GM12878 (cell line): Measurements from ENCODE around the gene COPZ1. TPM values are rescaled to one million over a fixed set of nuclear protein-coding genes. Genes with fewer than 3 reads are reported as not detected.
"Not testable (repeated sequence)": the region's sequence is repeated elsewhere in the genome, so short reads cannot be mapped to it uniquely, and the experiment has no call there.

Experiments
- ATAC-seq: fragments of 200-7000 bp; cut with Tn5 transposase; 3 replicates; pipeline ENCODE4 v1.9.1; 2020; ENCODE audit warnings: mild to moderate bottlenecking, moderate library complexity
- BruUV-seq: library from RNA; stranded (reverse); fragments of 400-500 nt; replicated peaks from 2 replicates; lab custom pipeline; 2021; lab: Mats Ljungman, UMichigan
- CTCF ChIA-PET: fragments of 300-600 bp; sonication (Branson Sonifier 250); formaldehyde crosslinking; extraction: SDS; loops from one replicate; lab custom pipeline; 2021; ENCODE audit warnings: inconsistent platforms; lab: Yijun Ruan, JAX
- POLR2A ChIA-PET: fragments of 350-600 bp; formaldehyde crosslinking; extraction: SDS; loops from one replicate; lab custom pipeline; 2021; ENCODE audit warnings: inconsistent platforms; lab: Charles Lee
- RAD21 ChIA-PET: fragments of 300-600 bp; sonication (Branson Sonifier 250); formaldehyde crosslinking; loops from one replicate; lab custom pipeline; 2023; ENCODE audit warnings: antibody characterized with exemption; ENCODE audit not compliant: unreplicated experiment; lab: Charles Lee
- SMC1A ChIA-PET: fragments of 300-600 bp; sonication (Branson Sonifier 250); formaldehyde crosslinking; loops from one replicate; lab custom pipeline; 2023; ENCODE audit not compliant: unreplicated experiment, uncharacterized antibody; lab: Charles Lee
- DNase-seq: peaks from one replicate; pipeline ENCODE4 v3.0.0-alpha.2; 2011; ENCODE audit warnings: low read depth, low spot score
- FAIRE-seq: peaks from 3 replicates; lab custom pipeline; 2011; peaks lifted over from hg19 to GRCh38; lab: Jason Lieb, UNC
- H2AFZ ChIP-seq: 2 replicates; pipeline ENCODE4 v1.6.0; 2011; ENCODE audit warnings: low read depth, low read length, control low read depth; ENCODE audit not compliant: control insufficient read depth
- H3K27ac ChIP-seq: 2 replicates; pipeline ENCODE4 v1.5.1; 2011; ENCODE audit warnings: control low read depth; ENCODE audit not compliant: control insufficient read depth, insufficient read depth
- H3K27me3 ChIP-seq, 2 experiments: replicated peaks in 1 of 2; 2 replicates each; pipeline versions ENCODE4 v1.6.0 to v1.6.1; 2011; ENCODE audit warnings: low read length in 1 of 2; ENCODE audit not compliant: control insufficient read depth in 2 of 2, insufficient read depth in 2 of 2
- H3K36me3 ChIP-seq, 2 experiments: 2 replicates each; pipeline ENCODE4 v1.5.1; 2011; ENCODE audit warnings: low read length in 1 of 2; ENCODE audit not compliant: control insufficient read depth in 2 of 2, insufficient read depth in 2 of 2
- H3K4me1 ChIP-seq: 2 replicates; pipeline ENCODE4 v1.6.1; 2011; ENCODE audit warnings: mild to moderate bottlenecking, low read length, moderate library complexity, mixed read lengths; ENCODE audit not compliant: control insufficient read depth, insufficient read depth
- H3K4me2 ChIP-seq: 2 replicates; pipeline ENCODE4 v1.6.0; 2011; ENCODE audit warnings: control low read depth; ENCODE audit not compliant: control insufficient read depth, insufficient read depth
- H3K4me3 ChIP-seq: fragments of 200-600 bp; sonication (generic); 2 replicates; pipeline ENCODE4 v1.5.1; 2016
- H3K79me2 ChIP-seq: 2 replicates; pipeline ENCODE4 v1.6.0; 2011; ENCODE audit warnings: low read length; ENCODE audit not compliant: control insufficient read depth, insufficient read depth
- H3K9ac ChIP-seq: 2 replicates; pipeline ENCODE4 v1.8.0; 2011; ENCODE audit warnings: low read length, control low read depth, mixed read lengths; ENCODE audit not compliant: control insufficient read depth, insufficient read depth
- H3K9me3 ChIP-seq: replicated peaks from 3 replicates; pipeline ENCODE4 v1.5.1; 2011; ENCODE audit warnings: mild to moderate bottlenecking, low read length; ENCODE audit not compliant: control insufficient read depth, insufficient read depth
- H4K20me1 ChIP-seq: 2 replicates; pipeline ENCODE4 v1.6.0; 2011; ENCODE audit not compliant: control insufficient read depth, insufficient read depth
- ATF7 ChIP-seq: fragments of 450-650 bp; IDR thresholded peaks from 2 replicates; pipeline ENCODE4 v1.6.1; 2016; ENCODE audit warnings: low read depth, mild to moderate bottlenecking
- BRCA1 ChIP-seq: IDR thresholded peaks from 2 replicates; pipeline ENCODE4 v1.6.1; 2011; ENCODE audit warnings: low read depth, low read length, improper control_type of control experiment
- E2F4 ChIP-seq: IDR thresholded peaks from 2 replicates; pipeline ENCODE4 v1.6.1; 2012; ENCODE audit warnings: low read depth, low read length, improper control_type of control experiment
- ESRRA ChIP-seq: IDR thresholded peaks from 2 replicates; pipeline ENCODE4 v1.6.1; 2012; ENCODE audit warnings: mild to moderate bottlenecking, low read length, improper control_type of control experiment
- FOXM1 ChIP-seq: IDR thresholded peaks from 2 replicates; pipeline ENCODE4 v1.6.1; 2012; ENCODE audit warnings: low read depth, mild to moderate bottlenecking, inconsistent platforms, low read length, moderate library complexity
- HCFC1 ChIP-seq: fragments of 150-350 bp; IDR thresholded peaks from 2 replicates; pipeline ENCODE4 v1.6.1; 2014; ENCODE audit warnings: low read length
- MEF2B ChIP-seq: fragments of 450-650 bp; IDR thresholded peaks from 2 replicates; pipeline ENCODE4 v1.6.1; 2018; ENCODE audit warnings: mild to moderate bottlenecking, moderate library complexity; ENCODE audit not compliant: partially characterized antibody, poor library complexity, severe bottlenecking
- MTA3 ChIP-seq: IDR thresholded peaks from 2 replicates; pipeline ENCODE4 v1.6.1; 2012; ENCODE audit warnings: low read length, inconsistent platforms, borderline replicate concordance
- NR2C1 ChIP-seq: fragments of 450-650 bp; IDR thresholded peaks from 2 replicates; pipeline ENCODE4 v1.6.1; 2017; ENCODE audit warnings: antibody characterized with exemption, mild to moderate bottlenecking, moderate library complexity
- SMAD5 ChIP-seq: IDR thresholded peaks from 2 replicates; pipeline ENCODE4 v1.6.1; 2016; ENCODE audit warnings: antibody characterized with exemption, low read depth
- TBL1XR1 ChIP-seq: IDR thresholded peaks from 2 replicates; pipeline ENCODE4 v1.6.1; 2012; ENCODE audit warnings: low read depth, low read length, improper control_type of control experiment
- USF2 ChIP-seq: IDR thresholded peaks from 2 replicates; pipeline ENCODE4 v1.6.1; 2011; ENCODE audit warnings: low read depth, low read length, improper control_type of control experiment, borderline replicate concordance
- WGBS: methylation state at CpG from one replicate; pipeline ENCODE4 v1.1.6; 2016; ENCODE audit warnings: low lambda C conversion rate; ENCODE audit not compliant: insufficient replicate concordance, insufficient coverage; ENCODE audit errors: missing lambda C conversion rate; 5-methylcytosine and 5-hydroxymethylcytosine counted together
- in situ Hi-C: fragments of 300-500 bp; cut with MboI; formaldehyde crosslinking; loops from 9 replicates; pipeline ENCODE4 v1.14.3; 2018; ENCODE audit warnings: mixed read lengths
- intact Hi-C: fragments of 100-400 bp; cut with micrococcal nuclease; formaldehyde crosslinking; loops from one replicate; pipeline ENCODE4 v1.14.2; 2022; ENCODE audit not compliant: unreplicated experiment
- polyA plus RNA-seq, 11 experiments: library from polyadenylated mRNA; depleted of rRNA in 4 of 11; unstranded in 6 of 11; stranded (reverse) in 5 of 11; fragments of >200 nt; fragmentation: Nextera tagmentation in 4 of 11; fragmentation: Illumina TruSeq in 1 of 11; extraction: Ambion mirVana in 4 of 11; extraction: Trizol in 1 of 11; gene quantifications; 1 replicate in 1 of 11; 2 replicates in 10 of 11; pipeline versions ENCODE4 v1.2.1 to v1.2.3, GENCODE V29; 2011 to 2016; ENCODE audit warnings: inconsistent platforms in 2 of 11, missing spikeins in 2 of 11, low read depth in 1 of 11
- total RNA-seq, 4 experiments: library from RNA; depleted of rRNA in 3 of 4; stranded (reverse); fragments of >200 nt in 3 of 4; fragmentation: Illumina TruSeq in 1 of 4; extraction: Trizol in 1 of 4; gene quantifications; 2 replicates each; pipeline versions ENCODE4 v1.2.1 to v1.2.3, GENCODE V29; 2013 to 2021

The COPZ1 gene
- total and polyA plus RNA-seq, 10 of the 15 experiments (the other 5 are each of a cell fraction or from before 2014, with no cell fraction given), result 112 to 378 (median 184) TPM

- ChIA-PET RAD21 (no interaction called here), SMC1A (interaction anchor here (0.6 kb wide), 1 partner anchor 139 kb away, joined by 4 read pairs; no protein-coding TSS in a partner anchor), POLR2A (interaction anchor here (0.7 kb wide), 1 partner anchor 14 kb away, joined by 9 read pairs; the partner anchor contains the start of gene COPZ1), CTCF (interaction anchor here (0.9 to 2.1 kb wide), 4 partner anchors 13 to 59 kb away, joined by 3 to 8 read pairs (median 7); partner anchors contain the start of gene COPZ1)
- ATAC-seq (no peak), DNase-seq (no peak), FAIRE-seq (no peak)
- 0% methylated on average over 2 of the region's 2 CpGs for WGBS
- H3K9ac ChIP-seq, result no peak overlapping the region
- no peak overlapping the region for H3K4me3 ChIP-seq
- H3K27me3 ChIP-seq, result peaks cover 0 to 2% of the 10 kb centered on the region in 2 experiments; a peak in 2 of 4 replicates
- intact Hi-C loops (no loop called here), in situ Hi-C loops (no loop called here)
- no peaks in the 10 kb centered on the region for H3K36me3 ChIP-seq
- no peak overlapping the region for H2AFZ ChIP-seq
- BruUV-seq, result no TSS peak
- H3K27ac ChIP-seq, result no peak overlapping the region
- no peaks in the 10 kb centered on the region for H4K20me1 ChIP-seq
- no peak overlapping the region for H3K4me2 ChIP-seq
- H3K4me1 ChIP-seq, result no peaks in the 10 kb centered on the region
- TF ChIP-seq HCFC1, result no peak
- no peak for TF ChIP-seq MTA3
- TF ChIP-seq E2F4, result no peak
- no peak for TF ChIP-seq BRCA1
- TF ChIP-seq SMAD5, result no peak
- TF ChIP-seq MEF2B, result no peak
- TF ChIP-seq ESRRA, result no peak
- no peak for TF ChIP-seq TBL1XR1
- TF ChIP-seq USF2, result no peak
- TF ChIP-seq NR2C1, result no peak
- TF ChIP-seq FOXM1, result no peak
- TF ChIP-seq ATF7, result no peak
- no peaks in the 10 kb centered on the region for H3K79me2 ChIP-seq
- H3K9me3 ChIP-seq, result no peaks in the 10 kb centered on the region
These were observed 13.9 kb upstream of the COPZ1 start for GRCh38 chr12:54311051-54311450.

DNA sequence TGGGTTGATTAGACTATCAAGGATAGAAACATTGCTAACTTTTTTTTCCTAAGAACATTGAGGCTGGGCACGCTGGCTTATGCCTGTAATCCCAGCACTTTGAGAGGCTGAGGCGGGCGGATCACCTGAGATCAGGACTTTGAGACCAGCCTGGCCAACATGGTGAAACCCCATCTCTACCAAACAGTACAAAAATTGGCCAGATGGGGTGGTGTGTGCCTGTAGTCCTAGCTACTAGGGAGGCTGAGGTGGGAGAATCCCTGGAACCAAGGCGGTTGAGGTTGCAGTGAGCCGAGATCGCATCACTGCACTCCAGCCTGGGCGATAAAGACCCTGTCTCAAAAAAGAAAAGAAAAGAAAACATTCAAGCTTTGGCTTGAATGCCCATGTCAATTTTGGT lies 12.6 kb upstream of the COPZ1 start:
- ATAC-seq, result not testable (repeated sequence)

More for the DNA sequence above, 12.6 kb upstream of the COPZ1 start:
- H3K9me3 ChIP-seq, H3K4me2 ChIP-seq, H3K4me1 ChIP-seq, H3K27ac ChIP-seq, H3K36me3 ChIP-seq, H3K27me3 ChIP-seq, H2AFZ ChIP-seq, in situ Hi-C loops, BruUV-seq, POLR2A ChIA-PET, FAIRE-seq, H3K9ac ChIP-seq, SMC1A ChIA-PET, H4K20me1 ChIP-seq, DNase-seq, H3K4me3 ChIP-seq, H3K79me2 ChIP-seq, RAD21 ChIA-PET, intact Hi-C loops: not testable (repeated sequence)
- CTCF ChIA-PET, result interaction anchor here (2.1 kb wide), 1 partner anchor 13 kb away, joined by 6 read pairs; the partner anchor contains the start of gene COPZ1
- 79% methylated on average over 7 of the region's 7 CpGs for whole genome bisulfite sequencing
